B cell (primary cell): ENCODE measurements around the gene VPS13D. TPM values are rescaled to one million over a fixed set of nuclear protein-coding genes. Genes with fewer than 3 reads are reported as not detected.
A peak's percentile ranks its signal among the peaks of the same experiment; 100 is the strongest.

Experiments used
- ATAC-seq: fragments of 200-7000 bp; cut with Tn5 transposase; one replicate; pipeline ENCODE4 v1.10.0; 2021; ENCODE audit warnings: low read depth, mild to moderate bottlenecking, moderate number of reproducible peaks, moderate library complexity
- CTCF ChIA-PET: fragments of 350-600 bp; sonication (Branson Sonifier 250); formaldehyde crosslinking; loops from one replicate; lab custom pipeline; 2021; ENCODE audit warnings: antibody characterized with exemption, inconsistent platforms; lab: Charles Lee
- POLR2A ChIA-PET: fragments of 350-600 bp; sonication (Branson Sonifier 250); formaldehyde crosslinking; loops from one replicate; lab custom pipeline; 2021; ENCODE audit warnings: antibody characterized with exemption; lab: Charles Lee
- DNase-seq: peaks from one replicate; pipeline ENCODE4 v3.0.0; 2013
- H2AFZ ChIP-seq: 2 replicates; pipeline ENCODE4 v1.6.1; 2012; ENCODE audit warnings: mild to moderate bottlenecking, low read depth, low read length; ENCODE audit not compliant: insufficient read depth, poor library complexity, severe bottlenecking
- H3K27ac ChIP-seq, 2 donors: 1 replicate in 1 of 2; 2 replicates in 1 of 2; pipeline ENCODE4 v1.5.1; 2012 to 2013; ENCODE audit warnings: low read length in 2 of 2, mild to moderate bottlenecking in 2 of 2, moderate library complexity in 1 of 2
- H3K27me3 ChIP-seq, 4 experiments: fragments of 200-600 bp in 1 of 4; sonication (generic) in 1 of 4; replicated peaks in 1 of 4; 1 replicate in 2 of 4; 2 replicates in 2 of 4; pipeline versions ENCODE4 v1.6.1 to v1.7.0; 2013 to 2016; ENCODE audit warnings: low read length in 3 of 4, mild to moderate bottlenecking in 2 of 4, mixed read lengths in 1 of 4, moderate library complexity in 1 of 4; ENCODE audit not compliant: insufficient read depth in 4 of 4, control insufficient read depth in 3 of 4; ENCODE audit errors: control extremely low read depth in 1 of 4
- H3K36me3 ChIP-seq, 2 experiments: replicated peaks in 1 of 2; 1 replicate in 1 of 2; 2 replicates in 1 of 2; pipeline versions ENCODE4 v1.6.1 to v1.7.1; 2013; ENCODE audit warnings: low read length in 1 of 2; ENCODE audit not compliant: insufficient read depth in 2 of 2, control insufficient read depth in 1 of 2; ENCODE audit errors: control extremely low read depth in 1 of 2, extremely low read depth in 1 of 2
- H3K4me1 ChIP-seq, 2 donors: fragments of 200-600 bp in 1 of 2; sonication (generic) in 1 of 2; 1 replicate in 1 of 2; 2 replicates in 1 of 2; pipeline versions ENCODE4 v1.5.1 to v1.6.1; 2013 to 2017; ENCODE audit warnings: low read length in 2 of 2; ENCODE audit not compliant: control insufficient read depth in 2 of 2, insufficient read depth in 2 of 2
- H3K4me2 ChIP-seq: replicated peaks from 2 replicates; pipeline ENCODE3; 2012; ENCODE audit warnings: mild to moderate bottlenecking, low read depth, low read length; ENCODE audit not compliant: poor library complexity, severe bottlenecking
- H3K4me3 ChIP-seq, 5 experiments: fragments of 200-600 bp in 1 of 5; sonication (generic) in 1 of 5; 1 replicate in 3 of 5; 2 replicates in 2 of 5; pipeline versions ENCODE4 v1.5.1 to v1.7.0; 2011 to 2016; ENCODE audit warnings: low read length in 4 of 5, mild to moderate bottlenecking in 4 of 5, low read depth in 2 of 5, control low read depth in 1 of 5, moderate library complexity in 1 of 5; ENCODE audit not compliant: insufficient read depth in 1 of 5; ENCODE audit errors: control extremely low read depth in 1 of 5, extremely low read depth in 1 of 5
- H3K79me2 ChIP-seq: fragments of 200-600 bp; sonication (generic); one replicate; pipeline ENCODE4 v1.6.0; 2016; ENCODE audit warnings: low read length; ENCODE audit not compliant: control insufficient read depth, insufficient read depth
- H3K9ac ChIP-seq: fragments of 200-600 bp; sonication (generic); 2 replicates; pipeline ENCODE4 v1.6.1; 2017; ENCODE audit warnings: mild to moderate bottlenecking, low read length, moderate library complexity
- H3K9me3 ChIP-seq, 3 donors: one replicate each; pipeline versions ENCODE4 v1.6.1 to v1.7.1; 2013; ENCODE audit warnings: low read length in 2 of 3; ENCODE audit not compliant: control insufficient read depth in 2 of 3, insufficient read depth in 1 of 3; ENCODE audit errors: control extremely low read depth in 1 of 3
- H4K20me1 ChIP-seq: 2 replicates; pipeline ENCODE4 v1.6.0; 2012; ENCODE audit warnings: mild to moderate bottlenecking, low read length; ENCODE audit not compliant: insufficient read depth, control insufficient read depth, poor library complexity, severe bottlenecking
- H3K27ac Mint-ChIP-seq: one replicate; pipeline ENCODE4 v1.8.0; 2021; ENCODE audit warnings: mixed read lengths
- H3K27me3 Mint-ChIP-seq: one replicate; pipeline ENCODE4 v1.8.0; 2021; ENCODE audit warnings: mixed read lengths
- H3K4me1 Mint-ChIP-seq: one replicate; pipeline ENCODE4 v1.8.0; 2021; ENCODE audit warnings: mixed read lengths
- H3K4me3 Mint-ChIP-seq: one replicate; pipeline ENCODE4 v1.8.0; 2021; ENCODE audit warnings: mixed read lengths
- H3K9me3 Mint-ChIP-seq: one replicate; pipeline ENCODE4 v1.8.0; 2022; ENCODE audit warnings: mixed read lengths; ENCODE audit not compliant: insufficient read depth
- EZH2 ChIP-seq: IDR thresholded peaks from 2 replicates; pipeline ENCODE4 v1.6.1; 2012; ENCODE audit warnings: borderline replicate concordance, low read depth, mild to moderate bottlenecking, moderate library complexity, low read length; ENCODE audit not compliant: insufficient read depth, poor library complexity, severe bottlenecking
- WGBS: methylation state at CpG from one replicate; pipeline ENCODE4 v1.1.5; 2013; ENCODE audit warnings: missing lambda C conversion rate; ENCODE audit not compliant: insufficient coverage; 5-methylcytosine and 5-hydroxymethylcytosine counted together
- intact Hi-C: fragments of 100-400 bp; cut with micrococcal nuclease; formaldehyde crosslinking; loops from one replicate; pipeline ENCODE4 v1.10.0; 2022
- polyA plus RNA-seq: library from polyadenylated mRNA; depleted of rRNA; stranded (reverse); fragments of >200 nt; gene quantifications from 2 replicates; pipeline ENCODE4 v1.2.3, GENCODE V29; 2012
- total RNA-seq, 2 donors: library from RNA; stranded (reverse); fragments of 120-200 nt in 1 of 2; gene quantifications; 1 replicate in 1 of 2; 2 replicates in 1 of 2; pipeline versions ENCODE4 v1.2.3 to v1.2.4, GENCODE V29; 2013 to 2022
- TF ChIP-seq, protein P1 (sequence below): fragments of 200-600 bp; IDR thresholded peaks from one replicate; pipeline ENCODE4 v1.8.0; 2022; ENCODE audit warnings: antibody characterized with exemption, mild to moderate bottlenecking

Gene VPS13D
- total and polyA plus RNA-seq, 2 donors (not counting 1 experiment from before 2014, with no cell fraction given): 29.9 to 104 TPM

DNA sequence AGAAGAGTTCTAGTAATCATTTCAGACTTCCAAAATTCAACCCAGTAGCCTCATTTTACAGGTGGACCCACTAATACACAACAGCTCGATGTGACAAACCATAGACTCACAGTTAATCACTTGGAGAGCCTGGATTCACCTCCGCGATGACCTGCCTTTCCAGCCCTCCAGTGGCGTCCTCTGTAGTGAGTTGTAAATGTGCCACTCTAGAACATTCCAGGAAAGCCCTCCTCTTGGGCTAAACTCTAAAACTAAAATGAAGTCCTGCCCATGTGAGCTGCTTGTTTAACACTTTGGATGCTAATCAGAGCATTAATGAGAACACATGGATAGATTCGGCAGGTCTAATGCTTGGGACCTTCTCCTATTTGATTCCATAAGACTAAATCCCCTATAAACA is 247.5 kb downstream of the VPS13D start:
- Mint-ChIP-seq H3K27me3 (no peaks in the 10 kb centered on the region), H3K4me1 (peaks cover 88% of the 10 kb centered on the region), H3K4me3 (peak overlapping the region; percentile 24), H3K27ac (peak overlapping the region; percentile 86), H3K9me3 (no peaks in the 10 kb centered on the region)
- intact Hi-C loops: no loop called here
- H3K27ac ChIP-seq: peak overlapping the region; percentile 51 to 78
- no peak overlapping the region for H3K4me3 ChIP-seq
- TF ChIP-seq EZH2: no peak
- TF ChIP-seq, protein P1, sequence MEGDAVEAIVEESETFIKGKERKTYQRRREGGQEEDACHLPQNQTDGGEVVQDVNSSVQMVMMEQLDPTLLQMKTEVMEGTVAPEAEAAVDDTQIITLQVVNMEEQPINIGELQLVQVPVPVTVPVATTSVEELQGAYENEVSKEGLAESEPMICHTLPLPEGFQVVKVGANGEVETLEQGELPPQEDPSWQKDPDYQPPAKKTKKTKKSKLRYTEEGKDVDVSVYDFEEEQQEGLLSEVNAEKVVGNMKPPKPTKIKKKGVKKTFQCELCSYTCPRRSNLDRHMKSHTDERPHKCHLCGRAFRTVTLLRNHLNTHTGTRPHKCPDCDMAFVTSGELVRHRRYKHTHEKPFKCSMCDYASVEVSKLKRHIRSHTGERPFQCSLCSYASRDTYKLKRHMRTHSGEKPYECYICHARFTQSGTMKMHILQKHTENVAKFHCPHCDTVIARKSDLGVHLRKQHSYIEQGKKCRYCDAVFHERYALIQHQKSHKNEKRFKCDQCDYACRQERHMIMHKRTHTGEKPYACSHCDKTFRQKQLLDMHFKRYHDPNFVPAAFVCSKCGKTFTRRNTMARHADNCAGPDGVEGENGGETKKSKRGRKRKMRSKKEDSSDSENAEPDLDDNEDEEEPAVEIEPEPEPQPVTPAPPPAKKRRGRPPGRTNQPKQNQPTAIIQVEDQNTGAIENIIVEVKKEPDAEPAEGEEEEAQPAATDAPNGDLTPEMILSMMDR: no peak
- H3K9me3 ChIP-seq: peaks cover 0 to 3% (median 0%) of the 10 kb centered on the region in 3 donors
- ChIA-PET POLR2A (no interaction called here), CTCF (interaction anchor here (0.6 to 1.3 kb wide), 3 partner anchors 11 to 16 kb away, joined by 3 read pairs; no protein-coding TSS in a partner anchor)
- H3K27me3 ChIP-seq: no peaks in the 10 kb centered on the region
- no peak overlapping the region for H3K9ac ChIP-seq
- ATAC-seq (no peak), DNase-seq (no peak)
- H3K79me2 ChIP-seq: no peaks in the 10 kb centered on the region
- H4K20me1 ChIP-seq: no peaks in the 10 kb centered on the region
- peak overlapping the region; percentile 17 for H2AFZ ChIP-seq
- 100% methylated on average over 1 of the region's 5 CpGs for WGBS
- H3K36me3 ChIP-seq: peaks cover 0 to 6% of the 10 kb centered on the region in 2 experiments
- H3K4me1 ChIP-seq: peaks cover 91 to 96% of the 10 kb centered on the region in 2 donors
- peak overlapping the region; percentile 19 for H3K4me2 ChIP-seq

DNA sequence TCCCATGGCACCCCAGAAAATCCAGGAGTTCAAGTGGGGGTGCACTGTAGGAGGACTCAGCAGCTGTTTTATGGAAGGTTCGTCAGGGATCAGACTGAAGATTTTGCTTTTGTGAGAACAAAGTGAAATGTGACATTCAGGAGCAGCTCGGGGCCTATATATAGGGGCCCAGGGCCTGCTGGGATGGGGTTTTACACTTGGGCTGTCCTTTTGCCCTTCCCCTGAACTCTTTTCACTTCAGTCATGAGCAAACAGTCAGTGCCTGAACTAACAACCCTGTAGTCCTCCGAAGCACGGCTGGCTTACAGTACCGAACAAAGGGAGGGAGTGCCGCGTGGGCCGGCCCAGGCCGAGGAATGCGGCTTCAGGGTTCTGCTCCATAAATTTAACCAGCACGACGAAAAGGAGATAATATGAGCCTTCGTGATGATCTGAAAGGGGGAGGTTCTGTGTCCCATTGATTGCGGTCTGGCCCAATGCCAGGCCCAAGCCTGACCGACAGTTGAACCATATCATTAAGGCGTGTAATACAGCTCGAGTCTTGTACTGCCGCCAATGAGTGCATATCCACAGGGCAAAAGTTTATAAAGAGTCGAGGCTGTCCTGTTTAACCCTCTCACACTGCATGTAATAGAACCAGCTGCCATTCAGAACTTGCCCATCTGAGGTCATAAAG is 248.2 kb downstream of the VPS13D start:
- Mint-ChIP-seq H3K4me3 (peak overlapping the region; percentile 8), H3K27me3 (no peaks in the 10 kb centered on the region), H3K9me3 (no peaks in the 10 kb centered on the region), H3K27ac (peak overlapping the region; percentile 59), H3K4me1 (peaks cover 80% of the 10 kb centered on the region)
- H3K36me3 ChIP-seq: peaks cover 0 to 7% of the 10 kb centered on the region in 2 experiments
- 64% methylated on average over 13 of the region's 19 CpGs for WGBS
- ATAC-seq (no peak), DNase-seq (peak; percentile 25)
- H3K9me3 ChIP-seq: peaks cover 0 to 3% (median 0%) of the 10 kb centered on the region in 3 donors
- H4K20me1 ChIP-seq: no peaks in the 10 kb centered on the region
- H2AFZ ChIP-seq: peak overlapping the region; percentile 66
- H3K27ac ChIP-seq: peak overlapping the region in 1 of 2 donors; percentile 78
- peak overlapping the region; percentile 36 for H3K9ac ChIP-seq
- no peak for TF ChIP-seq EZH2
- TF ChIP-seq, protein P1: no peak
- no peaks in the 10 kb centered on the region for H3K27me3 ChIP-seq
- CTCF ChIA-PET: interaction anchor here (0.6 to 1.0 kb wide), 2 partner anchors 10 to 12 kb away, joined by 3 read pairs; no protein-coding TSS in a partner anchor
- no peaks in the 10 kb centered on the region for H3K79me2 ChIP-seq
- peaks cover 84 to 88% of the 10 kb centered on the region in 2 donors for H3K4me1 ChIP-seq
- intact Hi-C loops: no loop called here
- H3K4me3 ChIP-seq: peak overlapping the region in 1 of 5 experiments; percentile 21
- peak overlapping the region; percentile 64 for H3K4me2 ChIP-seq
- POLR2A ChIA-PET: no interaction called here
